Sigmoid colon (tissue), 3 donors: ENCODE results near the gene LRIT3.

ENCODE experiments used
- POLR2A ChIP-seq, 2 donors: fragments of 450-650 bp; IDR thresholded peaks; one replicate each; pipeline ENCODE4 v1.6.1; 2016; ENCODE audit warnings: antibody characterized with exemption in 2 of 2, mild to moderate bottlenecking in 2 of 2, moderate library complexity in 2 of 2
- TF ChIP-seq, protein P1 (sequence below), 4 experiments: fragments of 450-650 bp in 3 of 4; fragments of 200-600 bp in 1 of 4; IDR thresholded peaks; one replicate each; pipeline ENCODE4 v1.5.1; 2016 to 2019; ENCODE audit warnings: antibody characterized with exemption in 4 of 4, mild to moderate bottlenecking in 3 of 4, moderate library complexity in 2 of 4

DNA sequence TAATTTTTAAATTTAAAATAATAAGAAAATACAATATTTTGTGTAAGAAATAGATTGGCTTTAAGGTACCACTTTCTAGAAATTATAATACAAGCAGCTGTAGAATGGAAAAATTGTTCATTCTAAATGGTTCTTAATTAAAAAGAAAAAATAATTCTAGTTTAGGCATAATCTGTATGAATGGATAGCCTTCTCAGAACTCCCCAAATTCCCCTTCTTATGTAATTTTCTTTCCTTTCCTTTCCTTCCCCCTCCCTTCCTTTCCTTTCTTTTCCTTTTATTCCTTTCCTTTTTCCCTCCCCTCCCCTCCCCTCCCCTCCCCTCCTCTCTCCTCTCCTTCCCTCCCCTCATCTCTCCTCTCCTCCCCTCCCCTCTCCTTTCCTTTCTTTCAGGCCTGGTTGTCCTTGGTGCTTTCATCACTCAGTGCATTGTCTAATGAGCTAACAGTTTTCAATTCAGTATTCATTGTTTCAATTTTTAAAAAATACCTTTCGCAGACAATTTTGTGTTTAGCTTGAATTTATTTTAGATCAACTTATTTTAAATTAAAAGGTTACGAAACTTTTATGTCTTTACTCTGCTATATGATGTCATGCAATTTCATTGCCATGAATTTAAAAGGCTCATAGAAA lies 28.8 kb downstream of the LRIT3 start:
- TF ChIP-seq POLR2A (IDR thresholded peaks at IDR 0.05) = no peak
- TF ChIP-seq, protein P1, sequence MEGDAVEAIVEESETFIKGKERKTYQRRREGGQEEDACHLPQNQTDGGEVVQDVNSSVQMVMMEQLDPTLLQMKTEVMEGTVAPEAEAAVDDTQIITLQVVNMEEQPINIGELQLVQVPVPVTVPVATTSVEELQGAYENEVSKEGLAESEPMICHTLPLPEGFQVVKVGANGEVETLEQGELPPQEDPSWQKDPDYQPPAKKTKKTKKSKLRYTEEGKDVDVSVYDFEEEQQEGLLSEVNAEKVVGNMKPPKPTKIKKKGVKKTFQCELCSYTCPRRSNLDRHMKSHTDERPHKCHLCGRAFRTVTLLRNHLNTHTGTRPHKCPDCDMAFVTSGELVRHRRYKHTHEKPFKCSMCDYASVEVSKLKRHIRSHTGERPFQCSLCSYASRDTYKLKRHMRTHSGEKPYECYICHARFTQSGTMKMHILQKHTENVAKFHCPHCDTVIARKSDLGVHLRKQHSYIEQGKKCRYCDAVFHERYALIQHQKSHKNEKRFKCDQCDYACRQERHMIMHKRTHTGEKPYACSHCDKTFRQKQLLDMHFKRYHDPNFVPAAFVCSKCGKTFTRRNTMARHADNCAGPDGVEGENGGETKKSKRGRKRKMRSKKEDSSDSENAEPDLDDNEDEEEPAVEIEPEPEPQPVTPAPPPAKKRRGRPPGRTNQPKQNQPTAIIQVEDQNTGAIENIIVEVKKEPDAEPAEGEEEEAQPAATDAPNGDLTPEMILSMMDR (IDR thresholded peaks at IDR 0.05) = no peak
